Hepatocyte (in vitro differentiated cells): Measurements from ENCODE around the gene WFDC1. TPM values are rescaled to one million over a fixed set of nuclear protein-coding genes. Genes with fewer than 3 reads are reported as not detected.

Experiments used
- DNase-seq: peaks from one replicate; pipeline ENCODE4 v3.0.0-alpha.2; 2016; ENCODE audit warnings: low spot score
- H2AFZ ChIP-seq: fragments of 200-600 bp; sonication (generic); 2 replicates; pipeline ENCODE4 v1.6.0; 2016; ENCODE audit warnings: antibody characterized with exemption, mild to moderate bottlenecking
- H3K27ac ChIP-seq: fragments of 200-600 bp; sonication (generic); 2 replicates; pipeline ENCODE4 v1.5.1; 2016; ENCODE audit warnings: mild to moderate bottlenecking
- H3K27me3 ChIP-seq: fragments of 200-600 bp; sonication (generic); 2 replicates; pipeline ENCODE4 v1.6.1; 2016
- H3K36me3 ChIP-seq: fragments of 200-600 bp; sonication (generic); replicated peaks from 2 replicates; pipeline ENCODE4 v1.5.1; 2016; ENCODE audit warnings: low read depth; ENCODE audit not compliant: insufficient read depth
- H3K4me1 ChIP-seq: fragments of 200-600 bp; sonication (generic); 2 replicates; pipeline ENCODE4 v1.5.1; 2016; ENCODE audit warnings: mild to moderate bottlenecking, moderate library complexity; ENCODE audit not compliant: insufficient read depth
- H3K4me2 ChIP-seq: fragments of 200-600 bp; sonication (generic); 2 replicates; pipeline ENCODE4 v1.6.0; 2016
- H3K4me3 ChIP-seq: fragments of 200-600 bp; sonication (generic); 2 replicates; pipeline ENCODE4 v1.5.1; 2016; ENCODE audit warnings: mild to moderate bottlenecking
- H3K79me2 ChIP-seq: fragments of 200-600 bp; sonication (generic); 2 replicates; pipeline ENCODE4 v1.6.0; 2017; ENCODE audit warnings: mild to moderate bottlenecking
- H3K9me2 ChIP-seq: fragments of 200-600 bp; sonication (generic); replicated peaks from 2 replicates; pipeline ENCODE4 v1.6.0; 2017; ENCODE audit warnings: mild to moderate bottlenecking; ENCODE audit not compliant: insufficient read depth
- H3K9me3 ChIP-seq: fragments of 200-600 bp; sonication (generic); 2 replicates; pipeline ENCODE4 v1.5.1; 2016; ENCODE audit warnings: low read depth, mild to moderate bottlenecking
- H4K20me1 ChIP-seq: fragments of 200-600 bp; sonication (generic); 2 replicates; pipeline ENCODE4 v1.6.0; 2016; ENCODE audit warnings: mild to moderate bottlenecking; ENCODE audit not compliant: insufficient read depth, poor library complexity, severe bottlenecking
- CTCF ChIP-seq: fragments of 200-600 bp; sonication (generic); IDR thresholded peaks from 2 replicates; pipeline ENCODE4 v1.5.1; 2016; ENCODE audit warnings: antibody characterized with exemption, mild to moderate bottlenecking; ENCODE audit not compliant: poor library complexity
- EZH2 ChIP-seq: fragments of 200-600 bp; sonication (generic); IDR thresholded peaks from 2 replicates; pipeline ENCODE4 v1.6.1; 2016; ENCODE audit warnings: antibody characterized with exemption, mild to moderate bottlenecking, borderline replicate concordance
- EZH2phosphoT487 ChIP-seq: fragments of 200-600 bp; sonication (generic); IDR thresholded peaks from one replicate; pipeline ENCODE4 v1.6.1; 2018; ENCODE audit warnings: antibody characterized with exemption, mild to moderate bottlenecking, low read depth, moderate library complexity; ENCODE audit not compliant: unreplicated experiment, severe bottlenecking
- WGBS: methylation state at CpG from one replicate; pipeline ENCODE4 v1.1.6; 2016; ENCODE audit warnings: low lambda C conversion rate; ENCODE audit errors: missing lambda C conversion rate; 5-methylcytosine and 5-hydroxymethylcytosine counted together
- polyA plus RNA-seq: library from polyadenylated mRNA; unstranded; fragments of >200 nt; fragmentation: Nextera tagmentation; extraction: Ambion mirVana; gene quantifications from 2 replicates; pipeline ENCODE4 v1.2.1, GENCODE V29; 2016
- total RNA-seq: library from RNA; depleted of rRNA; stranded (reverse); fragments of >200 nt; gene quantifications from 2 replicates; pipeline ENCODE4 v1.2.3, GENCODE V29; 2014

The WFDC1 gene
- total and polyA plus RNA-seq, 2 experiments from 2014 or later = 12.9 to 16.9 TPM

GRCh38 chr16:84347161-84347560 is 52.5 kb downstream of the WFDC1 start:
- Histone ChIP-seq H3K4me3 (no peak overlapping the region), H3K4me2 (no peak overlapping the region), H3K27ac (no peak overlapping the region), H4K20me1 (no peaks in the 10 kb centered on the region), H3K4me1 (peaks cover 6% of the 10 kb centered on the region), H3K9me3 (no peaks in the 10 kb centered on the region), H3K27me3 (no peaks in the 10 kb centered on the region), H3K79me2 (no peaks in the 10 kb centered on the region), H3K9me2 (no peaks in the 10 kb centered on the region), H2AFZ (no peak overlapping the region), H3K36me3 (no peaks in the 10 kb centered on the region)
- TF ChIP-seq CTCF = no peak
- TF ChIP-seq EZH2phosphoT487 = no peak
- no peak for TF ChIP-seq EZH2
- DNase-seq = no peak
- 88% methylated on average over 9 of the region's 9 CpGs for WGBS

- no peaks in the 10 kb centered on the region for H4K20me1 ChIP-seq
- peaks cover 6% of the 10 kb centered on the region for H3K4me1 ChIP-seq
- no peaks in the 10 kb centered on the region for H3K36me3 ChIP-seq
- H3K4me2 ChIP-seq = no peak overlapping the region
- no peak overlapping the region for H2AFZ ChIP-seq
- H3K9me3 ChIP-seq = no peaks in the 10 kb centered on the region
- H3K9me2 ChIP-seq = no peaks in the 10 kb centered on the region
- no peak for TF ChIP-seq EZH2
- TF ChIP-seq EZH2phosphoT487 = no peak
- no peak for TF ChIP-seq CTCF
- H3K27ac ChIP-seq = no peak overlapping the region
- H3K79me2 ChIP-seq = no peaks in the 10 kb centered on the region
- WGBS = 90% methylated on average over 6 of the region's 6 CpGs
- H3K4me3 ChIP-seq = no peak overlapping the region
- no peak for DNase-seq
- H3K27me3 ChIP-seq = no peaks in the 10 kb centered on the region
Observed at GRCh38 chr16:84348386-84348888, 53.8 kb downstream of the WFDC1 start.

- Histone ChIP-seq H3K36me3 (no peaks in the 10 kb centered on the region), H4K20me1 (no peaks in the 10 kb centered on the region), H2AFZ (peak overlapping the region; percentile 49), H3K27me3 (no peaks in the 10 kb centered on the region), H3K9me2 (no peaks in the 10 kb centered on the region), H3K4me2 (peak overlapping the region; percentile 45), H3K27ac (peak overlapping the region; percentile 71), H3K79me2 (no peaks in the 10 kb centered on the region), H3K4me3 (no peak overlapping the region), H3K9me3 (no peaks in the 10 kb centered on the region), H3K4me1 (peaks cover 6% of the 10 kb centered on the region)
- 72% methylated on average over 11 of the region's 11 CpGs for WGBS
- DNase-seq = no peak
- TF ChIP-seq EZH2phosphoT487 (no peak), EZH2 (no peak), CTCF (no peak)
Observed at GRCh38 chr16:84349862-84350684, 55.4 kb downstream of the WFDC1 start.
